Hepatocyte (in vitro differentiated cells): ENCODE results near the gene BCAS4.

Source experiments
- EZH2 ChIP-seq: fragments of 200-600 bp; sonication (generic); IDR thresholded peaks from 2 replicates; pipeline ENCODE4 v1.6.1; 2016; ENCODE audit warnings: antibody characterized with exemption, mild to moderate bottlenecking, borderline replicate concordance
- TF ChIP-seq, protein P1 (sequence below): fragments of 200-600 bp; sonication (generic); IDR thresholded peaks from 2 replicates; pipeline ENCODE4 v1.5.1; 2016; ENCODE audit warnings: antibody characterized with exemption, mild to moderate bottlenecking; ENCODE audit not compliant: poor library complexity

DNA sequence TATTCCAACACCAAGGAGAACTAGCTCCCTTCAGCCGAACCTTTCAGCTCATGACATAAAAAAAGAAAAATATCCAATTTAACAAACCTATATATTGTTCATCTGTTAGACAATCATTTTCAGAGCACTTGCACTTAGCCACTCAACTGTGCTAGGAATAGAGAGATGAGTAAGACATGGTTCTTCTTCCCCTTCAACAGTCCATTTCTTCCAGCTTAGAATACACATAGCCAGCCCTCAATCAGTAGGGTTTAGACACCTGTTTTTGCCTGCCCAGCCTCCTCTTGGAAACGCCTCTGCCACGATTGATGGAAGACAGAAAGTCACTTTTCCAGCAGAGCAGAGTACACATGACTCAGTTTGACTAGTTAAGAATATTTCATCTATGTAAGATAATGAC is 114.6 kb downstream of the BCAS4 start:
- TF ChIP-seq, protein P1, sequence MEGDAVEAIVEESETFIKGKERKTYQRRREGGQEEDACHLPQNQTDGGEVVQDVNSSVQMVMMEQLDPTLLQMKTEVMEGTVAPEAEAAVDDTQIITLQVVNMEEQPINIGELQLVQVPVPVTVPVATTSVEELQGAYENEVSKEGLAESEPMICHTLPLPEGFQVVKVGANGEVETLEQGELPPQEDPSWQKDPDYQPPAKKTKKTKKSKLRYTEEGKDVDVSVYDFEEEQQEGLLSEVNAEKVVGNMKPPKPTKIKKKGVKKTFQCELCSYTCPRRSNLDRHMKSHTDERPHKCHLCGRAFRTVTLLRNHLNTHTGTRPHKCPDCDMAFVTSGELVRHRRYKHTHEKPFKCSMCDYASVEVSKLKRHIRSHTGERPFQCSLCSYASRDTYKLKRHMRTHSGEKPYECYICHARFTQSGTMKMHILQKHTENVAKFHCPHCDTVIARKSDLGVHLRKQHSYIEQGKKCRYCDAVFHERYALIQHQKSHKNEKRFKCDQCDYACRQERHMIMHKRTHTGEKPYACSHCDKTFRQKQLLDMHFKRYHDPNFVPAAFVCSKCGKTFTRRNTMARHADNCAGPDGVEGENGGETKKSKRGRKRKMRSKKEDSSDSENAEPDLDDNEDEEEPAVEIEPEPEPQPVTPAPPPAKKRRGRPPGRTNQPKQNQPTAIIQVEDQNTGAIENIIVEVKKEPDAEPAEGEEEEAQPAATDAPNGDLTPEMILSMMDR: no peak
- no peak for TF ChIP-seq EZH2
